ENCODE measurements around the gene LRRC14B.
A peak's percentile ranks its signal among the peaks of the same experiment; 100 is the strongest.

The LRRC14B gene

GRCh38 chr5:191036-191948 is at the start of gene LRRC14B:
Gene LRRC14B (plus strand): TSS chr5:191495. CDS start chr5:191539, 44 bp downstream.
- DNase-seq, result no peak

GRCh38 chr5:141761-142160 is 49.5 kb upstream of the LRRC14B start:
- DNase-seq, result no peak

- DNase-seq, result no peak
Measured at GRCh38 chr5:142246-142810, 49.0 kb upstream of the LRRC14B start.

- DNase-seq, result no peak
Measured at GRCh38 chr5:143041-143440, 48.3 kb upstream of the LRRC14B start.

GRCh38 chr5:144941-145340 is 46.4 kb upstream of the LRRC14B start:
- no peak for DNase-seq

- DNase-seq, result no peak
Measured at GRCh38 chr5:145585-146323, 45.5 kb upstream of the LRRC14B start.

- no peak for DNase-seq
Measured at GRCh38 chr5:147751-148150, 43.5 kb upstream of the LRRC14B start.

- DNase-seq, result peak; percentile 73
Measured at GRCh38 chr5:149745-150485, 41.4 kb upstream of the LRRC14B start.

- no peak for DNase-seq
Measured at GRCh38 chr5:150746-151145, 40.5 kb upstream of the LRRC14B start.

- DNase-seq, result no peak
Measured at GRCh38 chr5:152077-152476, 39.2 kb upstream of the LRRC14B start.

GRCh38 chr5:153256-153655 is 38.0 kb upstream of the LRRC14B start:
- no peak for DNase-seq

- DNase-seq, result no peak
Measured at GRCh38 chr5:154236-154635, 37.1 kb upstream of the LRRC14B start.

GRCh38 chr5:154826-155225 is 36.5 kb upstream of the LRRC14B start:
- DNase-seq, result no peak

- no peak for DNase-seq
Measured at GRCh38 chr5:155651-156410, 35.5 kb upstream of the LRRC14B start.

GRCh38 chr5:156411-157072 is 34.8 kb upstream of the LRRC14B start:
- no peak for DNase-seq

- no peak for DNase-seq
Measured at GRCh38 chr5:157126-157715, 34.1 kb upstream of the LRRC14B start.

- no peak for DNase-seq
Measured at GRCh38 chr5:157801-158200, 33.5 kb upstream of the LRRC14B start.

GRCh38 chr5:158807-159447 is 32.4 kb upstream of the LRRC14B start:
- no peak for DNase-seq

GRCh38 chr5:159448-160172 is 31.7 kb upstream of the LRRC14B start:
- DNase-seq, result no peak

GRCh38 chr5:160173-160510 is 31.2 kb upstream of the LRRC14B start:
- DNase-seq, result no peak
